Tibial nerve (tissue), 4 donors: ENCODE measurements around the gene CORO1A.
A peak's percentile ranks its signal among the peaks of the same experiment; 100 is the strongest.

Experiments
- CTCF ChIP-seq, 5 experiments: fragments of 200-600 bp in 3 of 5; fragments of 450-650 bp in 2 of 5; sonication (generic) in 3 of 5; IDR thresholded peaks; one replicate each; pipeline ENCODE4 v1.5.1; 2016 to 2019; ENCODE audit warnings: antibody characterized with exemption in 5 of 5, mild to moderate bottlenecking in 3 of 5, moderate library complexity in 2 of 5
- EP300 ChIP-seq, 2 donors: sonication (generic); formaldehyde crosslinking; IDR thresholded peaks; one replicate each; pipeline ENCODE4 v1.6.1; 2017; ENCODE audit warnings: antibody characterized with exemption in 2 of 2, mild to moderate bottlenecking in 1 of 2
- POLR2A ChIP-seq, 2 donors: fragments of 450-650 bp; IDR thresholded peaks; one replicate each; pipeline ENCODE4 v1.6.1; 2017; ENCODE audit warnings: antibody characterized with exemption in 2 of 2, mild to moderate bottlenecking in 2 of 2, moderate library complexity in 2 of 2

GRCh38 chr16:30136971-30137605 is 46.3 kb upstream of the CORO1A start:
- TF ChIP-seq CTCF (IDR thresholded peaks at IDR 0.05) (no peak), POLR2A (IDR thresholded peaks at IDR 0.05) (no peak), EP300 (IDR thresholded peaks at IDR 0.05) (peak in 1 of 2 donors; percentile 52)
